GM18526 (cell line): ENCODE results near the gene CACTIN.

Experiments
- POLR2A ChIP-seq: IDR thresholded peaks from 3 replicates; pipeline ENCODE4 v1.6.1; 2011; ENCODE audit not compliant: insufficient read length; ENCODE audit errors: extremely low read depth

The CACTIN gene

GRCh38 chr19:3623716-3624115, 2.9 kb downstream of the CACTIN start:
- TF ChIP-seq POLR2A: no peak

GRCh38 chr19:3622224-3622623, 4.4 kb downstream of the CACTIN start:
- TF ChIP-seq POLR2A: no peak

- no peak for TF ChIP-seq POLR2A
Observed at GRCh38 chr19:3621689-3622088, 4.9 kb downstream of the CACTIN start.

- no peak for TF ChIP-seq POLR2A
Observed at GRCh38 chr19:3620817-3621547, 5.6 kb downstream of the CACTIN start.

- TF ChIP-seq POLR2A: no peak
Observed at GRCh38 chr19:3620145-3620816, 6.3 kb downstream of the CACTIN start.

GRCh38 chr19:3619631-3620012, 7.0 kb downstream of the CACTIN start:
- no peak for TF ChIP-seq POLR2A

- no peak for TF ChIP-seq POLR2A
Observed at GRCh38 chr19:3618811-3619630, 7.6 kb downstream of the CACTIN start.

- TF ChIP-seq POLR2A: no peak
Observed at GRCh38 chr19:3618144-3618810, 8.3 kb downstream of the CACTIN start.

- TF ChIP-seq POLR2A: no peak
Observed at GRCh38 chr19:3617463-3617862, 9.1 kb downstream of the CACTIN start.

GRCh38 chr19:3615524-3616135, 11.0 kb downstream of the CACTIN start:
- TF ChIP-seq POLR2A: no peak

- TF ChIP-seq POLR2A: no peak
Observed at GRCh38 chr19:3614858-3615505, 11.6 kb downstream of the CACTIN start.

GRCh38 chr19:3613818-3614661, 12.6 kb downstream of the CACTIN start:
- no peak for TF ChIP-seq POLR2A

GRCh38 chr19:3612901-3613741, 13.5 kb downstream of the CACTIN start:
- no peak for TF ChIP-seq POLR2A
